ENCODE data around the gene NR6A1.

Gene NR6A1

DNA sequence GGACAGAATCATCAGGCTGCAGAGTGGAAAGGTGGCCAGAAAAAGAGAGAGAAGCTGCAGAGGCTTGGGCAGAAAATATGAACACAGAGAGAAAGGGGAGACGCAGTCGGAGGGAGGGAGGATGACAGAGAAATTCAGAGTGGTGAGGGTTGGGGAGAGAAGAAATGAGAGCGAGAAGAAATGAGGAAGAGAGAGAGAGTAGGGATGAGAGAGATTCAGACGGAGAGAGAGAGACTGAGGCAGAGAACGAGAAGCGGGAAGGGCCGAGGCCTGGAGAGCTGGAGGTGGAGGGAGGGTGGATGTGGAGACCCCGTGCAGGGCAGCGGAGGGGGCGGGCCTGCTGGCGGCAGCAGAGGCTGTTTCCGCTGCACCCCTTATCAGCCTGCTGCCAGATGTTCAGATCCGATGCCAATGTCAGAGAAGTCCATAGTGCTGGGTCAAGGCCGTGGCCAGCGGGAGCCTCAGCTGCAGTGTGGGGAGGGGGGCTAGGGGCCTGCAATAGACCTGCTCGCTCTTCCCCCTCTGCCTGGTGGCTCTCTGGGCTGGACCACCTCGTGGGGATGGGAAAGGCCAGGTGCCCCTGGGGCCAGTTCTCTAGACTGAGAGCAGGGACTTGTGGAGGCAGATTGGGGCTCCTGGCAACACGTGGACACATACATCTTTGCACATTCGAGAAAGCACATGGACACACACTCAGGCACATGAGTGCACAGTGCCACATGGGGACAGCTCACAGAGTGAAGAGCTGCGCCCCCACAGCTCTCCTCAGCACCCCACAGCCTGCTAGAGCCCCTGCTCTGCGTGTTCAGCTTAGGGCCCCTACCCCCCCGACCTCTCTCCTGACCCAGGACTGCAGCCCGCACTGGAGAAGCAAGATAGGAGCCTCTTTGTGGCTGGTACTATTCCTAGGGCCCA is 259.0 kb downstream of the NR6A1 start:
- no peak for DNase-seq

DNA sequence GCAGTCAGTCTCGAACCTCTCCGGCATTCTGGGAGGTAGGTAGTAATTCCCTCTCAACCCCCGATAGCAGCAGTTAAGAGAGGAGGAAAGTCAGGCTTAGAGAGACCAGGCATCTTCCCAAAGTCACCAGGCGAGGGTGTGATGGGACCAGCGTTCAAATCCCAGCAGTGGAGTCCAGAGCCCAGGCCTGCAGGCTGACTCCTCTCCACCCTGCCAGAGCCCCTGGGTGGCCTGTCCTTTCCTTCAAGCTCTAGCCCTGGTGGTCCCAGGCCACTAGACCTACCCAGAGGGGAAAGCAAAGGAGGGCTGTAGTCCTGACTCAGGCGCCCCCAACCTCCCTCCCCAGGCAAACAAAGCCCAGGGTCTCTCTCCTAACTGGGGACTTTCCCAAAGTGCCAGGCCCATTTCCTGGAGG is 259.7 kb downstream of the NR6A1 start:
- no peak for DNase-seq

GRCh38 chr9:124510650-124511425 is 260.3 kb downstream of the NR6A1 start:
- no peak for DNase-seq

GRCh38 chr9:124507880-124508423 is 263.2 kb downstream of the NR6A1 start:
- DNase-seq = no peak

GRCh38 chr9:124506931-124507879 is 263.9 kb downstream of the NR6A1 start, which contains the start of gene NR5A1:
Gene NR5A1 (minus strand): TSS chr9:124507399. CDS start chr9:124503395, 4,004 bp downstream.
- DNase-seq = no peak

DNA sequence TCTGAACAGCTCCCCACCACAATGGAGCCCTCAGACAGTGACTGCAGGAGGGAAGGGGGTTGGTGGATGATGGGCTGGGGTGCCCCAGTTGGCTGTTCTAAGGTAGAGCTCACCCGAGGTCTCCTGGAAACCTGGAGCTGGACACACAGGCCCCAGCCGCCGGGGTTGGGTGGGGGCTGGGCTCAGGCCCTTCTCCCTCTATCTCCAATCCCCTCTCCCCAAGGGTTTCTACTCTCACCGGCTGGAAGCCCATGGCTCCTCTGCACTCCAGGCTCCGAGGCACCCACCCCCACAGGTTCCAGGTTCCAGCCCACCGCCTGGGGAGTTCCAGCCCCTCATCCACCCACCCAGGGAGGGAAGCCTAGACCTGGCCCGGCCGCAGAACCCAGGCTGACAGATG is 264.7 kb downstream of the NR6A1 start:
- no peak for DNase-seq

GRCh38 chr9:124505901-124506346 is 265.2 kb downstream of the NR6A1 start:
- no peak for DNase-seq

DNA sequence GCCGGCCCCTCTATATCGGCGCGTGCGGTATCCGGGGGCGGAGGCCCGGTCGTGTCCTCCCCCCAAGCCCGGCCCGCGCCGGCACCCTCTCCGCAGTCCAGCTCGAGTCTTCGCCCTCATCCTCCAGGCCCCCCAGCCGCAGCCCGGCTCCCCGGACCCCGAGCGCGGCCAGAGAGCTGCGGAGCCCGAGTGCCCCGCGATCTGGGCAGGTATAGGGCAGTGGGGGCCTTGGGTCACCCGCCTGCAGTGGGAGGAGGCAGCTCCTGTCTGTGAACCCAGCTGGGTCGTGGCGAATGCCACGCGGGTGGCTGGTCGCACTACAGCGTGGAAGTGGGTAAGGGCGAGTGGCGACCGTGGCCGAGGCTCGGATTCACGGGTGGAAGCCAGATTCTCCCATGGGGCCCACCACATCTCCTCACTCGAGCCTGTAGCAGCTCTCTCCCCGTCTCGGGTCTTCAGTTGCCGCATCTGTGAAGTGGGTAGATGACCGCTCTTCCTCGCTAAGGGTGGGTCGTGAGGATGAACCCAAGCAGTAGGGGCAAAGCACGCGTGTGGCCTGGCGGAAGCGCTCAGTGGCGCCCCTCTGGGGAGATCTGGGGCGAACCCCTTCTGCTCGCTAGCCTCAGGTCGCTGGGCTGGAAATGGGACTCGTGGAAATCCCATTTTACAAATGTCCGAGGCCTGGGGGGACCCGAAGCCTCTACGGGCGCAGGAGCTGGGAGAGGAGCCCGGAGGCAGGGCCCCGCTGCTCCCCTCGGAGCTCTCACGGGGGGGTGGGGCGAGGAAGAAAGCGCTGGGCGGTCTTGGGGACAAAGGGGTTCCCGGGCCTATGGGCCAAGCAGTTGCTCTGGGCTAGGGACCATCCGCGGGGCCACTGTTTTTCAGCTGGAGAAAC is 265.9 kb downstream of the NR6A1 start:
- no peak for DNase-seq

DNA sequence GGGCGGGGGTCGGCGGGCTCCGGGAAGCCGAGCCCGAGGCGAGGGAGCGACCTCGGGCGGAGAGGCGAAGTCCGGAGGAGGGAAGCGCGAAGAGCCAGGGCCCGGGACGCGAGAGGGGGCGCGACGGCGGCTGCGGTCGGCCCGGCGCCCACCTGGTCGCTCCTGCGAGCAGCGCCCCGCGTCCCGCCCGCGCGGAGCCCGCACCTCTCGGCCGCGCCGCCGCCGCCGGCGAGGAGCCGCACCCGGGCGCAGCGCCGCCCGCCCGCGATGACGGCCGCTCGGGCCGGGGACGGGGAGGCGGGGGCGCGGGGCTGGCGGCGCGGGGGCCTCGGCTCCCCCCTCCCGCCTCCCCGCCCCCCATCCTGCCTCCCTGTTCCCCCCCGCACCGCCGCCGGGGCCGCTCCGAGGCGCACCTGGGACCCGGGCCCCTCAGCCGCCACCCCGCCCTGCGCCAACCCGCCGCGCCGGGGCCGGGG is 266.5 kb downstream of the NR6A1 start:
- no peak for DNase-seq

DNA sequence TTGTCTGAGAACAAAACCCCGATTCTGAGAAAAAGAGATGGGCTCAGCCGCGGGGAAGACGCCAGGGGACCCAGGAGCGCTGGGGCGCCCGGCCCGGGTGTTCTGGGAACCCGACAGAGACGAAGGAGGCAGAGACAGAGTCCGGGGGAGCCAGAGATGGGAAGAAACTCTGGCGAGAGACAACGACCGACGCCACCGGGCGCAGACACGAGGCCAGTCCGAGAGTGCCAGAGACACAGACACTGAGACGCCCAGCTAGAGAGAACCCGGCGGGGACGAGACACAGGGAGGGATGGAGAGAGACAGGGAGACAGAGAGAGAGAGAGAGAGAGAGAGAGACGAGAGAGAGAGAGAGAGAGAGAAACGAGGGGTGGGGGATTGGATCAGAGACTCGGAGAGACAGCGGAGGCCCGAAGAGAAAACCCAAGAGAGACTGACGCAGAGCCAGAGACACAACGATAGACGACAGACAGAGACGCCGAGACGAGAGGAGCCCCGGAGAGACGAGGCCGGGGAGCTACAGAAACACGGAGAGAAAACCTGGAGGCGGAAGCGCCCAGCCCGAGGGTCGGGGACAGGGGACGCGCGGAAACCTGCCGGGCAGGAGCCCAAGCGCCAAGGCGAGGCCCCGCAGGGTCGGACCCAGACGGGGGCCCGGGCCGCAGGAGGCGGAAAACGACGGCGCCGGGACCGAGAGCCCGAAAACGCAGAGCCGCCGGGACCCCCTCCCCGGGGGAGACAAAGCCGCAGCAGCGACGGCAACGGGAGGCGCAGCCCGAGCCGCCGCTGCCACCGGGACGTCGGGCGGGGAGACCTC is 267.2 kb downstream of the NR6A1 start:
- no peak for DNase-seq

- DNase-seq = no peak
Measured at GRCh38 chr9:124502711-124503702, 268.1 kb downstream of the NR6A1 start.

- DNase-seq = no peak
Measured at GRCh38 chr9:124501771-124502320, 269.3 kb downstream of the NR6A1 start.

- DNase-seq = no peak
Measured at GRCh38 chr9:124500796-124501611, 270.1 kb downstream of the NR6A1 start.

- DNase-seq = no peak
Measured at GRCh38 chr9:124500028-124500795, 270.9 kb downstream of the NR6A1 start.

DNA sequence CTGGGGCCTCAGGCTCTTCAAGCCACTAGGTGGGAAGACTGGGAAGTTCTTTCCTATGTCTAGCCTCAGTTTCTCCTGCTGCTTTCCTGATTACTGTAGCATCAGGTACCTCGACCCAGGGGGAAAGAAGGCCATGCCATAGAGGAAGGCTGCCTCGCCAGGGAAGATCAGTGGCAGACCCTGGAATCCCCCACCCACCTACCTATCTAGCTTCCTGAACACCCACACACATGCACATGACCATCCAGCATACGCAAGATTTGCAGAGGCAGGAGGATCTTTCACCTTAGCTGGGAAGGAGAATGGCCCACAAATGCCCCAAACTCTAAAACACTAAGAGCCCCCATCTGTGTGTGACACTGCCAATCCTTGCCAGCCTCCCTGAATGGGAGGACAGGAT is 271.9 kb downstream of the NR6A1 start:
- DNase-seq = no peak

DNA sequence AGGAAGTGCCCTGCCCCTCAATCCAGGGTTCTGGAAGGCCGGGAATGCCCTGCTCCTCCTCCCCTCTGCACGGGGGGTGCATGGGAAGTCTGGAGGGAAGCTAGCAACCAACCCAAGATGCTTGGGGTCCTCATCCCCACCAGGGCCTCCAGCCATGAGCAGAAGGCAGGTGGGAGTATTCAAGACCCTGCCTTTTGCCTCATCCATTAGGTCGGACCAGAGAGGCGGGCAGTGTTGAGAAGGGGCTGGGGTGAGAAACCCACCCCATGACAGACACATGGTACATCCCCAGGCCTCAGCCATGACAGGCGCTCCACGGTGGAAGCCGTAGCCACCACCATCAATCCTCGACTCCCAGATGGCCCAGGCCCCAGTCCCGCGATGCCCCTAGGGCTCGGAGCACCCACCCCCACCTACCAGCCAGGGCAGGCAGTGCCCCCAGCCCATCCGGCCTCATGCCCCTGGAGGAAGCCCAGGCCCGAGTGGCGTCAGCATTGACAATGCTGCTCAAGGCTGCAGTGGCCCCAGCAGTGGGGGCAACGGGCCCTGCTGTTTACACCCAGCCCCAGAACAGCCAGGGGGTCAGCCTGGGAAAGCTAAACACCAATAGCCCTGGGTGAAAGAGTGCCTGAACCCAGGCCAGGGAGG is 272.5 kb downstream of the NR6A1 start:
- DNase-seq = no peak

Data from CD4-positive, alpha-beta T cell treated with Interleukin-1 beta for 1 hour (primary cell).